ENCODE measurements around the gene CYB5B.

DNA sequence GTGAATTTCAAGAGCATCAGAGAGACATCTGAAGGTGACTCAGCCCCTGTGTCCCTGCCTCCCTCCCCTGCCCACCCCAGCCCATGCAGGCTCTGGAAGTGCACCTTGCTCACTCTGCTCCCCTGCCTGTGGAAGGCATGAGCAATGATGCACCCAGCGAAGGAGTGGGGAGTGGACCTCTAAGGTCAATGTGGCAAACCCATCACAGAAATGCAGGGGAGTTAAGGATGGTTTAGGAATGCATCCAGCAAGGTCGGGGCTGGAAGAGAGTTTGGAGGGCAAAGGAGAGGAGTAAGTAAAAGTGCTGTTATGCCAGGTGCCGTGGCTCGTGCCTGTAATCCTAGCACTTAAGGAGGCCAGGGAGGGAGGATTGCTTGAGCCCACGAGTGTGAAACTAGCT lies 61.9 kb downstream of the CYB5B start:
- no peak for TF ChIP-seq EZH2phosphoT487 (IDR thresholded peaks at IDR 0.05; ENCODE audit: insufficient read depth, low read depth)
- TF ChIP-seq EZH2 (IDR thresholded peaks at IDR 0.05; ENCODE audit: insufficient read depth, poor library complexity, severe bottlenecking): no peak
